Right lobe of liver (tissue), 6 donors: ENCODE measurements around the gene FMO2. TPM values are rescaled to one million over a fixed set of nuclear protein-coding genes. Genes with fewer than 3 reads are reported as not detected.
"Not testable (repeated sequence)": the region's sequence is repeated elsewhere in the genome, so short reads cannot be mapped to it uniquely, and the experiment has no call there.

Experiments
- ATAC-seq, 4 donors: fragments of 200-7000 bp; cut with Tn5 transposase; one replicate each; pipeline ENCODE4 v1.9.1; 2020; ENCODE audit warnings: mild to moderate bottlenecking in 4 of 4, moderate library complexity in 4 of 4
- DNase-seq, 3 donors: peaks; one replicate each; pipeline ENCODE4 v3.0.0-alpha.2; 2020
- H3K27ac ChIP-seq, 3 donors: fragments of 200-600 bp; one replicate each; pipeline ENCODE4 v1.8.0; 2022
- H3K27me3 ChIP-seq, 2 donors: fragments of 200-600 bp; one replicate each; pipeline ENCODE4 v1.8.0; 2022
- H3K36me3 ChIP-seq, 4 donors: fragments of 200-600 bp; sonication (generic) in 1 of 4; one replicate each; pipeline versions ENCODE4 v1.5.1 to v1.8.0; 2017 to 2022; ENCODE audit warnings: control low read depth in 1 of 4
- H3K4me1 ChIP-seq, 4 donors: fragments of 200-600 bp; sonication (generic) in 1 of 4; one replicate each; pipeline versions ENCODE4 v1.5.1 to v1.8.0; 2017 to 2022; ENCODE audit warnings: control low read depth in 1 of 4
- H3K4me3 ChIP-seq, 3 donors: fragments of 200-600 bp; one replicate each; pipeline ENCODE4 v1.8.0; 2022
- H3K9me3 ChIP-seq, 4 donors: fragments of 200-600 bp; sonication (generic) in 1 of 4; one replicate each; pipeline versions ENCODE4 v1.5.1 to v1.8.0; 2017 to 2022; ENCODE audit warnings: control low read depth in 1 of 4
- POLR2A ChIP-seq: fragments of 450-650 bp; IDR thresholded peaks from one replicate; pipeline ENCODE4 v1.6.1; 2017; ENCODE audit warnings: antibody characterized with exemption, mild to moderate bottlenecking
- WGBS: methylation state at CpG from one replicate; pipeline ENCODE4 v1.1.6; 2018; ENCODE audit warnings: low coverage, low lambda C conversion rate; ENCODE audit not compliant: insufficient coverage; ENCODE audit errors: missing lambda C conversion rate; 5-methylcytosine and 5-hydroxymethylcytosine counted together
- intact Hi-C, 2 donors: fragments of 100-400 bp; cut with DNase I; formaldehyde crosslinking; loops; one replicate each; pipeline versions ENCODE4 v1.11.2 to v1.14.1; 2022
- total RNA-seq, 6 experiments: library from RNA; depleted of rRNA in 2 of 6; stranded (reverse); fragments of >200 nt in 2 of 6; fragmentation: NEBNext Ultra II Directional in 3 of 6; extraction: Animal tissue kit (Norgen Biotek cat#: 25700) in 3 of 6; gene quantifications; one replicate each; pipeline versions ENCODE4 v1.1.0 to v1.2.4, GENCODE V29; 2016 to 2023
- TF ChIP-seq, protein P1 (sequence below), 4 donors: fragments of 200-600 bp in 3 of 4; fragments of 450-650 bp in 1 of 4; IDR thresholded peaks; one replicate each; pipeline versions ENCODE4 v1.5.1 to v1.8.0; 2016 to 2022; ENCODE audit warnings: antibody characterized with exemption in 4 of 4, mild to moderate bottlenecking in 2 of 4
- donor health status: DM: no; HTN: yes; CAD: no.
- donor health status: DM: no; HTN: no; CAD: no.
- donor health status: DM: no; HTN: no; CAD: no.
- donor health status: DM: no; HTN: yes; CAD: no.
- donor health status: DM: no; HTN: yes; CAD: no.

FMO2 gene
- total RNA-seq, 6 experiments from 2014 or later: 1.0 to 6.8 (median 3.9) TPM

DNA sequence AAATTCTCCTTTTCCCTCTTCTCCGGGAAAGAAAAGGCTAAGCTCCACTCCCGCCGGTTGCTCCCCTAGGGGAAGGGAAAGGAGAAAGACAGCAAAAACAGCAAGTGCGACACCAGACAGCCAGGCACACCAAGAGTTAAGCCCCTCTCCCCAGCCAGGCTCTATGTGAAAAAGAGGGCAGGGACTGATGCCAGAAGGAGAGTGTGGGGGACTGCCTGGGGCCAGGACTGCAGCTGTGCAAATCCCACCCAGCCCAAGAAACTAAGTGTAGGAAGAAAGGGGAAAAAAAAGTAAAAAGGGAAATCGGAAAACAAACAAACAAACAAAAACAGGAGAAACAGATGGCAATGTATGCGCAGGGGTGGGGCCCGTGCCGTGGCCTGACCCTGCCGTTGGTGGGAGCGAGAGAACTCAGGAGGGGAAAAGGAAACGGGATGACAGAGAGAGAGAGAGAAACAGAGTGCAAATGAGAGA is 35.5 kb downstream of the FMO2 start:
- intact Hi-C loops: no loop called here
- Histone ChIP-seq H3K27me3 (no peaks in the 10 kb centered on the region), H3K27ac (peak overlapping the region in 1 of 3 donors; percentile 25), H3K4me1 (no peaks in the 10 kb centered on the region), H3K4me3 (no peak overlapping the region), H3K9me3 (no peaks in the 10 kb centered on the region), H3K36me3 (no peaks in the 10 kb centered on the region)
- TF ChIP-seq POLR2A: no peak
- TF ChIP-seq, protein P1, sequence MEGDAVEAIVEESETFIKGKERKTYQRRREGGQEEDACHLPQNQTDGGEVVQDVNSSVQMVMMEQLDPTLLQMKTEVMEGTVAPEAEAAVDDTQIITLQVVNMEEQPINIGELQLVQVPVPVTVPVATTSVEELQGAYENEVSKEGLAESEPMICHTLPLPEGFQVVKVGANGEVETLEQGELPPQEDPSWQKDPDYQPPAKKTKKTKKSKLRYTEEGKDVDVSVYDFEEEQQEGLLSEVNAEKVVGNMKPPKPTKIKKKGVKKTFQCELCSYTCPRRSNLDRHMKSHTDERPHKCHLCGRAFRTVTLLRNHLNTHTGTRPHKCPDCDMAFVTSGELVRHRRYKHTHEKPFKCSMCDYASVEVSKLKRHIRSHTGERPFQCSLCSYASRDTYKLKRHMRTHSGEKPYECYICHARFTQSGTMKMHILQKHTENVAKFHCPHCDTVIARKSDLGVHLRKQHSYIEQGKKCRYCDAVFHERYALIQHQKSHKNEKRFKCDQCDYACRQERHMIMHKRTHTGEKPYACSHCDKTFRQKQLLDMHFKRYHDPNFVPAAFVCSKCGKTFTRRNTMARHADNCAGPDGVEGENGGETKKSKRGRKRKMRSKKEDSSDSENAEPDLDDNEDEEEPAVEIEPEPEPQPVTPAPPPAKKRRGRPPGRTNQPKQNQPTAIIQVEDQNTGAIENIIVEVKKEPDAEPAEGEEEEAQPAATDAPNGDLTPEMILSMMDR (IDR thresholded peaks at IDR 0.05): no peak
- ATAC-seq (no peak), DNase-seq (no peak)
- WGBS: 50% methylated on average over 6 of the region's 11 CpGs

DNA sequence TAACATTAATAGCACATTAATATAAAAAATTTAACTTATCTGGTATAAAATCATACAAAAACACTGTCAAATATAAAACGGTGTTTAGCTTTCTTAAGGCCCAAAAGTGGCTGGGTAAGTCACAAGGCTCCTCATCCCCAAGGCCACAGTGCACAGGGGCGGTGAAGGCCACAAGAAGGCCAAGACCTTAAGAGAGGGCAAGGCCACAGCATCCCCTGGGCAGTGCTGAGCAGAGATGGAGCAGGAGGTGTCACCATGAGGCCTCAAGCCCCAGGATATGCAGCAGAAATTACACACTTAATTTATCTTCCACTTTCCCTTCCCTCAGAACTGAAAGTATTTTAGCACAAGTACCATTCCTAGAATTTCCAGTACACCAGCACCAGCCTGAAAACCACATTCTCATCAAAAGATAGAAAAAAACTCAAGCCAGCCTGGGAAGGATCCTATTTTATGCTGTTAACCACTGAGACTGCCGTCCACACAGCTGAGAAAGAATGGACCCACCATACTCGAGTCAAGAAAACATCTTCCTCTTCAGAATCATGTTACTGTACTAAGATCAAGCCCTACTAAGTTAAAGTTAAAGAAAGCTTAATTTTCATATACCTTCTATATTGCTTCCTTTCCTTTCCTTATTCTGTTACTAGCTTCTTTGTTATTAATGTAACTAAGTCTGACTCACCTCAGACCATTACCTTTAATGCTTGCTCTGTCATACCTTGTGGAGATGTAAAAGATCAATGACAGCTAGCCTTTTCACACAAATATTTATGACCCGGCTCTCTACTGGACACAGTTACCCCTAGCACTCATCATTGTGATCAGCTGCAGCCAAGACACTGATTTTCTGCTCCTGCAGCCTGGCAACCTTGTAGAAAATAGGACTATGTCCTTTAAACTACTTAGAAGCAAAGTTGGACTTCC is 36.8 kb downstream of the FMO2 start:
- intact Hi-C loops: no loop called here
- Histone ChIP-seq H3K4me3 (no peak overlapping the region), H3K9me3 (no peaks in the 10 kb centered on the region), H3K4me1 (no peaks in the 10 kb centered on the region), H3K27me3 (no peaks in the 10 kb centered on the region), H3K27ac (no peak overlapping the region), H3K36me3 (no peaks in the 10 kb centered on the region)
- ATAC-seq (no peak), DNase-seq (no peak)
- TF ChIP-seq POLR2A: no peak
- TF ChIP-seq, protein P1 (IDR thresholded peaks at IDR 0.05): no peak
- 54% methylated on average over 4 of the region's 5 CpGs for WGBS

DNA sequence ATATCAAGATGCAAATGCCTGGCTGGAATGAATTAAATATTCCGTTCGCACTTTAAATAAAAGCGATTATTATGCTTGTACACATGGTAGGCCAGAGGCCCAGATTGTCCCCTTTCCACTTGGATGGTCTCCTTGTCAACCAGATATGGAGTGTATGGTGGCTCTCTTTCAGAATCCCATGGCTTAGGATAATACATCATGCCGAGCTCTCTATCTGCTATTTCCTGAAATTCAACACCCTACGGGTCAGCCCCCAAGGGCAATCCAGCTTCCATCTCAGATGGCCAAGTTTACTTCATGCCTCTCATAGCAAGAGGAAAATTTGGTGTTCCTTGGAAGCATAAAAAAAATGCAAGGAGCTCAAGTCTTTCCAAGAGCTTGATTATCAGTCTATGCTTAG is 37.8 kb downstream of the FMO2 start:
- Histone ChIP-seq H3K4me3 (no peak overlapping the region), H3K27ac (no peak overlapping the region), H3K9me3 (no peaks in the 10 kb centered on the region), H3K4me1 (no peaks in the 10 kb centered on the region), H3K27me3 (no peaks in the 10 kb centered on the region), H3K36me3 (no peaks in the 10 kb centered on the region)
- ATAC-seq: no peak
- intact Hi-C loops: no loop called here
- no peak for DNase-seq
- TF ChIP-seq, protein P1 (IDR thresholded peaks at IDR 0.05): no peak
- TF ChIP-seq POLR2A: no peak
- WGBS: 82% methylated on average over 5 of the region's 5 CpGs

DNA sequence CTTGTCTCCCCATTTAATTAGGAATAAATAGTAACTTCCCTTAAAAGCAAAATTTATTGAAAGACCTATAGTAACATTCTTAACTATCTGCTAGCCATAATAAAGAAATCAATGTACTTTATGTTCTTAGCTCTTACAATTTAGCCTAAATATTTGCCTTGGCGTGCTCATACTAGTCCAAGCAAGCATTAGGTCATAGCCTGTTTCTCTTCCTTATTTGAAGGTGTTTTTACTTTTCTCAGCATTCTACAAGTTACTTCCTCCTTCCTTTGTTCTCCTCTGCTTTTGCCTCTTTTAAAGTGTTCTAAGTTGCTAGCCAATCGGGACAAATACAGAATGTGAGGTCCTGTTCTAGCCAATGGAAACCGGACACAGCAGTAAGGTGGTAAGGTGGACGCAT is 39.2 kb downstream of the FMO2 start:
- DNase-seq, H3K4me1 ChIP-seq, H3K9me3 ChIP-seq, H3K27ac ChIP-seq, H3K27me3 ChIP-seq, intact Hi-C loops, ATAC-seq, H3K36me3 ChIP-seq, H3K4me3 ChIP-seq: not testable (repeated sequence)
- WGBS: 75% methylated on average over 4 of the region's 4 CpGs

DNA sequence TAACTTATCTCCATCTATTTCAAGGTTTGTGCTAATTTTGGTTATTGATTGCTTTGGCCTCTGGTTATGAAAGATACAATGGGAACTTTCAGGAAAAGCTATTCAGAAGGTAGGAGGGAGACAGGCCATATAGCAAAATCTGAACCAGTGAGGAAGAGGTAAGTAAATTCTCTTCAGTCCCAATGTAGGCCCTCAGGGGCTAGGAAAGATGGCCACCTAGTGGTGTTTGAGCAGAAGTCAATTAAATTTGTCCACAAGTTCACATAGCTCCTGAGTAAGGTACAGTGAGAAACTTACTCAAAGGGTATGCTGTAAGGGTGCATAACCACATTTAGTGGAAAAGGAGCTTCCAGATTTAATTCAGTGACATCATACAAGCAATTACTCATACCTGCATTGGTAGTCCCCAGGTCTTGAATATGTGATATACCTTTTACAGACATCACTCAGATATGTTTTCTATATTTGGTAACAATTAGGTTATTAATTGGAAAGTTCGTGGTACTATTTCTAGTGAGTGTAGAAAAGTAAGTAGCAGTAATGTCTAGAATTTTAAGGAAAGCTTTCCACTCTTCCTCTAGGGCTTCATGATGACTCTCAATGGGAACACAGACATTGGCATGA is 41.8 kb downstream of the FMO2 start:
- intact Hi-C loops: no loop called here
- WGBS: 56% methylated on average over 1 of the region's 1 CpG
- no peaks in the 10 kb centered on the region for H3K4me1 ChIP-seq

More for the DNA sequence above, 41.8 kb downstream of the FMO2 start:
- Histone ChIP-seq H3K27ac (no peak overlapping the region), H3K36me3 (no peaks in the 10 kb centered on the region), H3K9me3 (no peaks in the 10 kb centered on the region), H3K4me3 (no peak overlapping the region), H3K27me3 (no peaks in the 10 kb centered on the region)
- TF ChIP-seq POLR2A: no peak
- TF ChIP-seq, protein P1 (IDR thresholded peaks at IDR 0.05): peak; percentile 79 to 98 (median 82)
- DNase-seq (peak in 1 of 3 donors; percentile 59), ATAC-seq (peak; percentile 97 to 100 (median 98))
